ENCODE measurements around the gene VSIG10. TPM values are rescaled to one million over a fixed set of nuclear protein-coding genes. Genes with fewer than 3 reads are reported as not detected.
A peak's percentile ranks its signal among the peaks of the same experiment; 100 is the strongest.

Gene VSIG10
- total RNA-seq, 1 donor from 2014 or later, result 24.6 TPM

- H3K4me3 ChIP-seq (ENCODE audit: low read depth, low read length), result no peak overlapping the region
- TF ChIP-seq, protein P1, sequence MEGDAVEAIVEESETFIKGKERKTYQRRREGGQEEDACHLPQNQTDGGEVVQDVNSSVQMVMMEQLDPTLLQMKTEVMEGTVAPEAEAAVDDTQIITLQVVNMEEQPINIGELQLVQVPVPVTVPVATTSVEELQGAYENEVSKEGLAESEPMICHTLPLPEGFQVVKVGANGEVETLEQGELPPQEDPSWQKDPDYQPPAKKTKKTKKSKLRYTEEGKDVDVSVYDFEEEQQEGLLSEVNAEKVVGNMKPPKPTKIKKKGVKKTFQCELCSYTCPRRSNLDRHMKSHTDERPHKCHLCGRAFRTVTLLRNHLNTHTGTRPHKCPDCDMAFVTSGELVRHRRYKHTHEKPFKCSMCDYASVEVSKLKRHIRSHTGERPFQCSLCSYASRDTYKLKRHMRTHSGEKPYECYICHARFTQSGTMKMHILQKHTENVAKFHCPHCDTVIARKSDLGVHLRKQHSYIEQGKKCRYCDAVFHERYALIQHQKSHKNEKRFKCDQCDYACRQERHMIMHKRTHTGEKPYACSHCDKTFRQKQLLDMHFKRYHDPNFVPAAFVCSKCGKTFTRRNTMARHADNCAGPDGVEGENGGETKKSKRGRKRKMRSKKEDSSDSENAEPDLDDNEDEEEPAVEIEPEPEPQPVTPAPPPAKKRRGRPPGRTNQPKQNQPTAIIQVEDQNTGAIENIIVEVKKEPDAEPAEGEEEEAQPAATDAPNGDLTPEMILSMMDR (conservative IDR thresholded peaks at IDR 0.05; ENCODE audit: low read depth, low read length), result no peak
- no peak for DNase-seq (ENCODE audit: low read depth)
Measured at GRCh38 chr12:118070650-118071049, 33.2 kb downstream of the VSIG10 start.

DNA sequence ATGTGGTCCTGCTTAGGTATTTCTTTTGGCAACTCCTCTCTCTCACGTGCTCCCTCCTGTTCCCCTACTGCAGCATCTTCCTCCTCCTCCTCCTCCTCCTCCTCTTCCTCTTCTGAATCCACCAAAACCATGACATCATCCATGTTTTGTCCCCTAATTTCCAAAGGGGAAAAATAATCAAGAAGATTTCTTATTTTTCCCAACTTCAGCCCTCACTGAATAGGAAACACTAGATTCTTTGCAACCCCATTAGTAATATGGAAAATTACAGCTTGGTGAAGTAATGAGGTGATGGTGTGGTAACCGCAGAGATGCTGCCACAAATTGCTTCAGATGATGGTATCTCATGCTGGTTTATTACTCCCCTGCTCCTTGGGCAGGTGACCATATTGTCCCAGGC is 35.4 kb downstream of the VSIG10 start:
- no peak overlapping the region for H3K4me3 ChIP-seq (ENCODE audit: low read depth, low read length)
- no peak for DNase-seq (ENCODE audit: low read depth)
- TF ChIP-seq, protein P1 (conservative IDR thresholded peaks at IDR 0.05; ENCODE audit: low read depth, low read length), result no peak

- TF ChIP-seq, protein P1 (conservative IDR thresholded peaks at IDR 0.05; ENCODE audit: low read depth, low read length), result no peak
Measured at GRCh38 chr12:118065380-118065779, 38.4 kb downstream of the VSIG10 start.

DNA sequence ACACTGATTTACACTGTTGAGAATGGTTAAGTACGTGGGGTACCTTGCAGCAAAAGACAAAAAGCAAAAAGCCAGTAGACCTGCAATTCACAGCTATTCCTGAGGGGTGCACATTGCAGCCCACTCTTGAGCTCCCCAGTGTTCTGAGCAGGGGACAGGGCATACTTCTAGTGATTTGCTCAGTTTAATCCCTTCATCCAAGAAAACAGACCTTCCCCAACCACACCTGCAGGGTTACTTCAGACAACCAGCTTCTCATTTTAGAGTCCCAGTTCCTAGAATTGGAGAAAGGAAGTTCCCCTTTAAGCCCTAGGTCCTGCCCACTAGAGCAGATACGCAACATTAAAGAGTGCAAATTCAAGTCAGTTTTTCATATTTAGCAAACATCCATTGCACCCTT is 39.2 kb downstream of the VSIG10 start:
- H3K4me3 ChIP-seq (ENCODE audit: low read depth, low read length), result no peak overlapping the region
- TF ChIP-seq, protein P1 (conservative IDR thresholded peaks at IDR 0.05; ENCODE audit: low read depth, low read length), result peak; percentile 23
- DNase-seq (ENCODE audit: low read depth), result no peak

More at GRCh38 chr12:118065380-118065779, 38.4 kb downstream of the VSIG10 start:
- H3K4me3 ChIP-seq (ENCODE audit: low read depth, low read length), result no peak overlapping the region
- no peak for DNase-seq (ENCODE audit: low read depth)

- TF ChIP-seq, protein P1 (conservative IDR thresholded peaks at IDR 0.05; ENCODE audit: low read depth, low read length), result no peak
- H3K4me3 ChIP-seq (ENCODE audit: low read depth, low read length), result no peak overlapping the region
- DNase-seq (ENCODE audit: low read depth), result no peak
Measured at GRCh38 chr12:118063576-118064391, 40.0 kb downstream of the VSIG10 start.

DNA sequence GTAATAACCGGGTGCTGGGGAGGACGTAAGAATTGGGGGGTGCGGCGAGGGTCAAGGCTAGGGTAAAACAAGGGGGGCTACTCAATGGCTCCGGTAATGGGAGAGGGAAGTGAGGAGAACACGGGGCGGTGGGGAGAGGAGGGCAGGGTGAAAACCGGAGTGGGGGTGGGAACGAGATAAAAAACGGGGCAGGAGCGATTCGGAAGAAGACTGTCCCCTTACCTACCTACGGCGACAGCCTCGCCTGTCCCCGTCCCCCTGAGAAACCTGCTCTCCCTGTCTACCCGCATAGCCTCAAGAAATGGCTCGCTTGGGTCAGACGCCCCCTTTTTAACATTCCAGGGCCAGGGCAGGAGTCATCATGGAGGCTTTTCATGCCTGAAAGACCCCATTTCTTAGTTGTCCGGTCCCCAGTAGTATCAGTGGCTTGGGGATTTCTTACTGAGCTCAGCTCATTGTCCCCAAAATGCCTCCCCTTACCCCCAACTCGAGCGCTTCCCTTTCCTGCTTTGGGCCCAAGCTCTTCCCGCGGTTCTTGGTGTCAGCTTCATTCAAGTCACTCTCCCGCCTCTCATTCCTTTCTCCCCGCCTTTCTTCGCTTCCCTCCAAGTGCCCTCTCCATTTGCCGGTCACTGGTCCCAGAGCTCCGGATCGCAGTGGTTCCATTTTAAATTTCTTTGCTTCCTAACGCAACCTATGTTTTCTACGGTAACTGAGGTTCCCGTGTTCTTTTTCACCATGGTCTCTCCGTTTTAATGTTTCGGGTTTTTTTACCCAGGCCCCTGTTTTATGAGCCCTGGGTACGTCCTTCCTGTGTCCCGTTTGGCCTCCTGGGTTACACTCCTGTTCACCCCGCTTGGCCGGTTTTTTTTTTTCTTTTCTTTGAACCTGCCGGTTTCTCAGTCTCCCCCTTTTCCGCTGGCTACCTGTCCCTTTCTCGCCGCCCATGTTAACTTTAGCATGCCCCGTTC is 41.7 kb downstream of the VSIG10 start:
- H3K4me3 ChIP-seq (ENCODE audit: low read depth, low read length), result peak overlapping the region; percentile 90
- DNase-seq (ENCODE audit: low read depth), result no peak
- TF ChIP-seq, protein P1 (conservative IDR thresholded peaks at IDR 0.05; ENCODE audit: low read depth, low read length), result no peak
